ELR (cell line): ENCODE measurements around the gene PTGIR.
A peak's percentile ranks its signal among the peaks of the same experiment; 100 is the strongest.

Experiments
- DNase-seq: peaks from one replicate; pipeline ENCODE4 v3.0.0-alpha.2; 2015; ENCODE audit warnings: low read depth

PTGIR gene

DNA sequence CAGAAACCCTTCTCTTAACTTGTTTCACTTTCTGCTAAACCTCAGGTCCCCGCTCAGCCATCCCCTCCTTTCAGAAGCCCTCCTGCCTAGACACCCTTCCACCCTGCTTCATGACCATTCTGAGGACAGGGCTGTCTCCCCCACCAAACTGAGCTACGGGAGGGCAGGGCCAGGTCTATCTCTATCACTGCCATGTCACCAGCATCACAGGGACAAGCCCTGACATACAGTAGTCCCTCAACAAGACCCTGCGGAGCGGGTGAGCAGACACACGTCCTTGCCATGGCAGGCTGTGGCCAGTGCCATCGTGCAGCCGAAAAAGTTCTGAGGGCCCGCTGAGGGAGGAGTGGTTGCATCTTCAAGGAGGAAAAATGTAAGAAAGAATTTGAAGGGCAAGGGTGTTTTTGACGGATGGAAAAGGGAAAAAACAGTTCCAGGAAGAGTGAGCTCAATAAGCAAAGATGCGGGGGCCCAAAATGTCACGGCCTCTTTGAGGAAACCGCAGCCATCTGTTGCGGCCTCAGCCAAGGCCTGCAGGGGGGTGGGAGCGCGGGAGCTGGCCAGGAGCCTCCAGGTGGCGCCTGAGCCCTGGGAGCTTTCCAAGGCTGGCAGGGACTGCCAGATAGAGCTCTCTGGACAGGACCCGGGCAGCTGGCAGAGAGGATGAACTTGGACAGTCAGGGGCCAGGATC is 8.1 kb downstream of the PTGIR start:
- peak; percentile 72 for DNase-seq

DNA sequence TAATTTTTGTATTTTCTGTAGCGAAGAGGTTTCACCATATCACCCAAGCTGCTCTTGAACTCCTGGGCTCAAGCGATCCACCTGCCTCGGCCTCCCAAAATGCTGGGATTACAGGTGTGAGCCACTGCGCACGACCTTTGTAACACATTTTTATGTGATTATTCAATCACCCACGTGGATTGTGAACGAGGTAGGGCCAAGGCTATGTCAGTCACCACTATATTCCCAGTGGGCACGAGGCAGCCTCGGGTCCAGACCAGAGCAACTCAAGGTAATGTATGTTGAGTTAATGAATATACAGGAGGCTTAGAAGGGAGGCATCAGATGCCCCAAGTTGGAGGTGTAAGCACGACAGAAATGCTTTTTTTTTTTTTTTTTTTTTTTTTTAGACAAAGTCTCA is 8.9 kb downstream of the PTGIR start:
- DNase-seq, result no peak

DNA sequence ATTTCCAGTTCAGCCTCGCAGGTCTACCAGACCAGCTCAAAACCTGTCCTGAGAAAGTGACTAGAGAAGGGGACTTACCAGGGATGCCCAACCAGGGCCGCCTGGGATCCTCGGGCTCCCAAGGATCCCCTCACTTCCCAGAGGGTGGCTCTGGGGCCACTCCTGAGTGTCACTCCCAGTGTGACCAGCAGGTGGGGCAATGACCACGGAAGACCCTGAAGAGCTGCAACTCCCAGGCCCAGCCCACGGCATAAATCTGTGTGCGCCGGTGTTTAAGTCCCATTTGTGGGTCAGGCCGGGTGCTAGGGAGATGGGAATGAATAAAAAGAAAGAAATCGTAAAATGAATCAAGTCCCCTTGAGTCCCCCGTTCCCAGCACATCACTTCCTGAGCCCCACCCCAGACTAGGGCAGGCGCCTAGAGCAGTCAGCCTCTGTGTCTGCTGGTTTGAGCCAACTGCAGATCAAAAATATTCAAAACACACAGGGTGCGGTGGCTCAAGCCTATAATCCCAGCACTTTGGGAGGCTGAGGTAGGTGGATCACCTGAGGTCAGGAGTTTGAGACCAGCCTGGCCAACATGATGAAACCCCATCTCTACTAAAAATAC is 10.7 kb downstream of the PTGIR start:
- DNase-seq, result peak; percentile 79

DNA sequence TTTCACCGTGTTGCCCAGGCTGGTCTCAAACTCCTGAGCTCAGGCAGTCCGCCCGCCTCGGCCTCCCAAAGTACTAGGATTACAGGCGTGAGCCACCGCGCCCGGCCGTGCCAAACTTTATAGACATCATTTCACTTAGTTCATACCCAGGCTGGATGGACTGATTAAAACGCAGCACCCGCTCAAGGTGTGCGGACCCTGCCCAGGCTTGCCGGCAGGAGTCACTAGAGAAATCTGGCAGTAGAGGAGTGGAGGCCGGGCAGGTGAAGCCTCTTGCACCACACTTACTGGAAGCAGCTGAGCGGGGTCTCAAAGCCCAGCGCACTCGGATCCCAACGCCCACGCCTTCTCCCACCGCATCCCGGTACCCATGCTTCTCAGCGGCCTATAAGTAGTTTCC is 11.4 kb downstream of the PTGIR start:
- DNase-seq, result no peak

DNA sequence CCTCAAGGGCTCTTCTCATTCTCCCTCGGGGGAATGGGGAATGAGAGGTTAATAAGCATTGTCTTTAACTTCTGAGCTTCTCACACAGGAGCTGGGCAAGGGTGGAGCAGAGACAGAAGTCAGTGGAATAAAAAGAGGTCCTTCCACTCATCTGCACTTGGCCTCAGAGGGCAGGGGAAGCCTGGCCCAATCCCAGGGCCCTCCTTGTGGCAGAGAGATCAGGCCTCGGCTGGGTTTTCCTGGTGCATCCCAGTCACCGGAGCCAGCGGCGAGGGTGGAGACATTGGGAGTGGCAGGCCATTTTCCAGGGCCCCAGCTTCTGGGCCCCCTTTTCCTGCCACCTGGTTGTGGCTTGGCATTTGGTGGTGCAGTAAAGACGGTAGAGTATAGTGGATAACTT is 13.1 kb downstream of the PTGIR start:
- DNase-seq, result no peak

DNA sequence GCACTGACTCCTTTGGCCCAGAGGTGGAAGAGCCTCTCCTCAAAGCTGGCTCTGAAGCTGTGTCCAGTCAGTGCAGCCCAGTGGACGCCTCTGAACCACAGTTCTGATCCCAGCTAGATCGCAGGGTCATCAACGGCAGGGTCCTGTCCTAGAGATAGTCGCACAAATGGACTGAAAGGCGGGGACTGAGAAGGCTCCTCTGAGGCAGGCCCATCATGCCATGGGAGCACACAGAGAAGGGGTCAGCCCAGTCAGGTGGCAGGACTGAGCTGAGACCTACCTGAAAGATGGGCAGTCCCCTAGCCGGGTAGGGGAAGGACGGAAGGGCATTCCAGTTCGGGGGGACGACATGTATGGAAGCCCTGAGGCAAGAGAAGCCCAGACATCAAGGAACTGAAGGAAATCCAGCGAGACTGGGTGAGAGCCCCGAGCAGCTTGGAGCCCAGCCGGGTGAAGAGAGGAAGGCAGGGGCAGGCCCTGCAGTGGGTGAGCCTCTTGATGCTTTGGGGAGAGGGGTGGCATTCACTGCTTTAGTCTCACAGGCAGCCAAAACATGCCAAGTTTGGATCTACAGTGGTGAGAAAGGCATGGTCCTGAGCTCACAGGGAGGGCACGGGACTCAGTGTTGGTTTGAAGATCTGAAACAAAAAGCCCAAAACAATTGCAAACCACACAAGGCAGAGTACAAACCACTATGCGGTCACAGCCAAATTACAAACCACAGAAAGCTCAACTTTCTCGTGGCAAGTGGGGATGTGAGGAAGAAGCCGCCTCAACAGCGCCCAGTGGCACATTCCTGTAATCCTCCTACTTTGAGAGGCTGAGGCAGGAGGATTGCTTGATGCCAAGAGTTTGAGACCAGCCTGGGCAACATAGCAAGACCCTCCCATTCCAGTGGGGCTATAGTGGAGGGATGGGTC is 13.8 kb downstream of the PTGIR start:
- DNase-seq, result no peak

- DNase-seq, result no peak
Measured at GRCh38 chr19:46610413-46610775, 14.5 kb downstream of the PTGIR start.

- DNase-seq, result no peak
Measured at GRCh38 chr19:46609511-46610412, 15.1 kb downstream of the PTGIR start.

- DNase-seq, result no peak
Measured at GRCh38 chr19:46608581-46609345, 16.1 kb downstream of the PTGIR start.

DNA sequence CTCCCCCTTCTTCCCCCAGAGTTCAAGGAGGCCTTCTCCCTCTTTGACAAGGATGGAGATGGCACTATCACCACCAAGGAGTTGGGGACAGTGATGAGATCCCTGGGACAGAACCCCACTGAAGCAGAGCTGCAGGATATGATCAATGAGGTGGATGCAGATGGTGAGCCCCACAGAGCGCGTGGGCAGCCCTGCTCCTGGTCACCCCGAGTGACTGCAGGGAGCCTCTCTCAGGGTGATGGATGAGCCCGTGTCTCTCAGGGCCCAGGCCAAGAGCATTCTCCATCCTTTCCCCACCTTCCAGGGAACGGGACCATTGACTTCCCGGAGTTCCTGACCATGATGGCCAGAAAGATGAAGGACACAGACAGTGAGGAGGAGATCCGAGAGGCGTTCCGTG is 16.7 kb downstream of the PTGIR start:
- no peak for DNase-seq

DNA sequence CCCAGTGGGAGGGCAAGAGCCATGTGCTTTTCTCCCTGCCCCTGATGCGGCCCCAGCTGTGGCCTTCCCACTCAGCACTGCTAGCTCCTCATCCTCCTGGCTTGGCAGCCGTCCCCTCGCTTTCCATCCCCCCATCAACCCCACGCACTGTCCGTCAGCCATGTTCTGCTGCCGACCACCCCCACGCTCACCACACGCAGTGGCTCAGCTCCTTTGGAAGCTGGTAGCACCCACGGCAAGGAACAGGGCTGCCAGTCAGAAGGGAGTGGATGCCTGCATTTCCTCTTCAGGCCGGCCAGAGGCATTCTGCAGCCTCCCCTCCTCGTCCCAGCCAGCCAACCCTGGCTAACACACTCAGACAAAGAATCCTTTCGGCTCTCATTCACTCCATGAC is 17.4 kb downstream of the PTGIR start:
- no peak for DNase-seq

DNA sequence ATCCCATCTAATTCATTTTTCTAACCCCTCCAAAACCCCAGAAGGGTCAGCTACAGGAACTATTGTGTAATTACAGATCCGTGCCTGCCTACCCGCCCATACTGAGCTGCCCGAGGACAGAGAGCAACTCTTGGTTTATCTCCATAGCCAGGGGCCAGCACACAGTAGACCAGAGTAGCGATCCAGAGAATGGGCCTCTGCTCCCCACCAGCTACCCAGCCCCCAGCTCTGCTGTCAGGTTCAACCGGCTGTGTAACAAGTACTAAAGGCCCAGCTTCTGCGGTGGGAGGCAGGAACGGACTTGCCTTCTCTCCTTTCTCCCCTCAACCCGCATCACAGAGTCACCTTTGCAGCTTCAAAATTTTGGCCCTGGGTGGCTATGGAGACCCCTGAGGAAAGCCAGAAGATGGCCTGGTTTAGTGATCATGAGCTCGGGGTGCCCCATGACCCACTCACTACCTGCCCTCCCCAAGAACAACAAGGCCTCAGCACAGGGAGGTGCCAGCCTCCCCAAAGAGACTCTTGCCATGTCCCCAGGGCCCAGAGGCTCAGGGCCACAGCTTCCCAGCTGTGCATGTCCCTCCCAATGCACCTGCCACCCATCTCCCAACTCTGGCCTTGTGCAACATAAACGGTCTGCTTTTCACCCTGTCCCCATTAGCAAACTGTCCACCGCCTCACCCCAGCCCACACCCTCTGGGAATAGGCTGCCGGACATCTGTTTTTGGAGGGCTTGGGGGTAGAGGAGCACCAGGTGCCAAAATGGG is 18.0 kb downstream of the PTGIR start:
- DNase-seq, result no peak

DNA sequence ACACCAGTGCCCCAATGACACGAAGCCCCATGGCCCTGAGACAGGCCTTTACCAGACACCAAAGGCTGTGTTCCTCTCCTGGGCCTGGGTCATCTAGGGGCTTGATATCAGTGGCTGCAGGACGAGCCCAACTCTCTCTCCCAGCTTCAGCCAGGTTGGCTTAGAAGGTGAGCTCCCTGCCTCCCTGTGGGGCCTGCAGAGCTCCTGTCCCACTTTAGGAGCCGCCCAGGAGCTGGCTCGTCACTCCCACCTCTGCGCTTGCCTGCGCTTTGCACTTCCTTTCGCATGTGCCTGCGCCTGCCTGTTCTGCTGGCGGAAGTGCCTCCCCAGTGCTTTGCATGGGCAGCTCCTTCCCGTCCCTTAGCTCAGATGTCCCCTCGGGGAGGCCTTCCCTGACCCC is 18.9 kb downstream of the PTGIR start:
- no peak for DNase-seq

DNA sequence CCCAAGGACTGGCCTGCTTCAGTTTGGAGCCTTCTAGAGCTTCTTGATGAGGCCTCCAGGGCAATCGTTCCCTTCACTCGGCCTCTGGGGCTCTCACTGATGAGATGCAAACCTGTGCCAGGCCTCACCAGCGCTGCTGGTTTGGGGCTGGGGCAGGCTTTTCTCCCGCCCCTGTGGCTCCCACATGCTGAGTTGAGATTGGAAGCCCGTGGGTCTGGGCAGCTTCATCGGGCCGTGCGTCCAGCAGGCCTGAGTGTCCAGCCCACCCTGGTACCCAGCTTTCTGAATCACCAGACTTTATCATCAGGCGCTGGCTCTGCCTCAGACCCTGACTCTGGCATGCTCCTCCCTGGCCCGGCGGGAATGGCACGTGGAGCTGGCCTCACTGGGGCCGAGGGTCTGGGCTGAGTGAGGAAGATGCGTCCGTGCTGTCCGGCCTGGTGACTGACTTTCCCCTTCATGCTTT is 19.5 kb downstream of the PTGIR start:
- DNase-seq, result no peak

DNA sequence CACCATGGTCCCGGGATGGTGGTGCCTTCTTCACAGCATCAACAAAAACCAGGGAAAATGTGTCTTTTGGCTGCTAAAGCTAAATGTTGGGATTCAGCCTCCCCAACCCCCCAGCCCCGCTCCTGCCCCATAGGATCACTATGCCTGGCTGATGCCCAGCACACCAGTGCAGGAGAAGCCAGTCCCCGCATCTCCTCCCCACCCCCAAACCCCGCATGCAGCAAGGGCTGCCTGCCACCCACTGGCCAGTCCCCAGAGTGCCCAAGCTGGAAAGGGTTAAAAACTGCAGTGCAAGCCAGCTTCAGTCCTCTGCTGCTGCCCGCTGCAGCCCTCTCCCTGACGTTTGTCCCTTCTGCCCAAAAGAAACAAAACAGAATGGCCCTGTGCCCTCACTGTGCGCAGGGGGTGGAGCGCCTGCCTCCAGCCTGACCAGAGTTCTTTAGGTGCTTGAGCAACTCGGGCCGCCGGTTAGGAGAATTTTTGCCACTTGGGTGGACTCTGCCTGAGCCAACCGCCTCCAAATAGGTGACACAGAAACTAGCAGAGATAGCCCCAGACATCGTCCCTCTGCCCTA is 20.0 kb downstream of the PTGIR start:
- DNase-seq, result no peak

- no peak for DNase-seq
Measured at GRCh38 chr19:46603752-46604231, 21.1 kb downstream of the PTGIR start.

GRCh38 chr19:46603195-46603637 is 21.7 kb downstream of the PTGIR start:
- DNase-seq, result peak; percentile 19

GRCh38 chr19:46602392-46603194 is 22.3 kb downstream of the PTGIR start:
- DNase-seq, result peak; percentile 28
